GM10266 (cell line): ENCODE results near the gene TMTC1.

Experiments
- DNase-seq: peaks from one replicate; pipeline ENCODE4 v3.0.0; 2012; ENCODE audit errors: extremely low spot score
- CTCF ChIP-seq: IDR thresholded peaks from 2 replicates; pipeline ENCODE4 v1.5.1; 2012; ENCODE audit warnings: mild to moderate bottlenecking, low read depth; ENCODE audit not compliant: control insufficient read depth, insufficient read depth; ENCODE audit errors: missing control alignments

The TMTC1 gene

GRCh38 chr12:29451888-29452287, 331.9 kb downstream of the TMTC1 start:
- TF ChIP-seq CTCF, result no peak
- DNase-seq, result no peak
